HepG2 (cell line): ENCODE results near the gene SAMD14. TPM values are rescaled to one million over a fixed set of nuclear protein-coding genes. Genes with fewer than 3 reads are reported as not detected.

Experiments
- ATF4 ChIP-seq, 2 experiments: fragments of 450-650 bp in 1 of 2; sonication (generic) in 1 of 2; formaldehyde crosslinking; IDR thresholded peaks; 2 replicates each; pipeline versions ENCODE4 v1.5.0 to v1.8.0; 2020 to 2022; ENCODE audit warnings: mild to moderate bottlenecking in 1 of 2, missing genetic modification reagents in 1 of 2
- DDIT3 ChIP-seq: sonication (generic); formaldehyde crosslinking; IDR thresholded peaks from 2 replicates; pipeline ENCODE4 v1.4.0; 2020; ENCODE audit warnings: mild to moderate bottlenecking, missing genetic modification reagents
- EZH2 ChIP-seq: conservative IDR thresholded peaks from 2 replicates; pipeline ENCODE4 v1.6.1; 2012; ENCODE audit warnings: mild to moderate bottlenecking, low read depth, low read length, moderate library complexity
- GMEB2 ChIP-seq: IDR thresholded peaks from 2 replicates; pipeline ENCODE4 v1.6.1; 2016; ENCODE audit warnings: missing biosample characterization, missing genetic modification reagents, low read depth
- HCFC1 ChIP-seq: fragments of 150-350 bp; IDR thresholded peaks from 2 replicates; pipeline ENCODE4 v1.6.1; 2014; ENCODE audit warnings: low read depth, low read length
- HDAC6 ChIP-seq: fragments of 200-600 bp; sonication (generic); IDR thresholded peaks from 2 replicates; pipeline ENCODE4 v1.7.0; 2017; ENCODE audit warnings: mild to moderate bottlenecking, antibody characterized with exemption, low read length, low read depth
- HOMEZ ChIP-seq: IDR thresholded peaks from 2 replicates; pipeline ENCODE4 v1.6.1; 2016; ENCODE audit warnings: low read depth
- LRRFIP1 ChIP-seq: sonication (generic); formaldehyde crosslinking; conservative IDR thresholded peaks from 2 replicates; pipeline ENCODE4 v1.4.0; 2020; ENCODE audit warnings: missing genetic modification reagents
- MBD4 ChIP-seq: IDR thresholded peaks from 2 replicates; pipeline ENCODE4 v1.6.1; 2012; ENCODE audit warnings: low read length, inconsistent platforms, borderline replicate concordance
- MED8 ChIP-seq: sonication (generic); formaldehyde crosslinking; IDR thresholded peaks from 2 replicates; pipeline ENCODE4 v1.8.1; 2023; ENCODE audit warnings: mild to moderate bottlenecking, missing genetic modification reagents; ENCODE audit not compliant: insufficient replicate concordance
- RFXAP ChIP-seq: sonication (generic); formaldehyde crosslinking; IDR thresholded peaks from 2 replicates; pipeline ENCODE4 v1.4.0; 2020; ENCODE audit warnings: missing genetic modification reagents, borderline replicate concordance
- STAT6 ChIP-seq: sonication (generic); formaldehyde crosslinking; IDR thresholded peaks from 2 replicates; pipeline ENCODE4 v1.4.0; 2020; ENCODE audit warnings: missing genetic modification reagents, mild to moderate bottlenecking, borderline replicate concordance
- TAF1 ChIP-seq: sonication (generic); formaldehyde crosslinking; IDR thresholded peaks from 2 replicates; pipeline ENCODE4 v1.4.0; 2020; ENCODE audit warnings: missing genetic modification reagents
- ZC3H13 ChIP-seq: sonication (generic); formaldehyde crosslinking; IDR thresholded peaks from 2 replicates; pipeline ENCODE4 v1.8.1; 2023; ENCODE audit warnings: mild to moderate bottlenecking, missing genetic modification reagents, moderate library complexity
- ZFP36L2 ChIP-seq: sonication (generic); formaldehyde crosslinking; IDR thresholded peaks from 2 replicates; pipeline ENCODE4 v1.4.0; 2020; ENCODE audit warnings: missing genetic modification reagents
- ZFY ChIP-seq: sonication (generic); formaldehyde crosslinking; IDR thresholded peaks from 2 replicates; pipeline ENCODE4 v1.4.0; 2020; ENCODE audit warnings: missing genetic modification reagents
- ZNF143 ChIP-seq: sonication (generic); formaldehyde crosslinking; IDR thresholded peaks from 2 replicates; pipeline ENCODE4 v1.4.0; 2020; ENCODE audit warnings: missing genetic modification reagents
- ZNF460 ChIP-seq: sonication (generic); formaldehyde crosslinking; IDR thresholded peaks from 2 replicates; pipeline ENCODE4 v1.5.1; 2020; ENCODE audit warnings: missing genetic modification reagents, mild to moderate bottlenecking, borderline replicate concordance
- ZNF652 ChIP-seq: IDR thresholded peaks from 2 replicates; pipeline ENCODE4 v1.6.1; 2016; ENCODE audit warnings: low read depth, borderline replicate concordance
- ZNF746 ChIP-seq: sonication (generic); formaldehyde crosslinking; IDR thresholded peaks from 2 replicates; pipeline ENCODE4 v1.8.0; 2022; ENCODE audit warnings: mild to moderate bottlenecking, missing genetic modification reagents
- ZNF850 ChIP-seq: sonication (generic); formaldehyde crosslinking; conservative IDR thresholded peaks from 2 replicates; pipeline ENCODE4 v1.9.0; 2021; ENCODE audit warnings: mild to moderate bottlenecking, missing genetic modification reagents
- ZSCAN21 ChIP-seq: sonication (generic); formaldehyde crosslinking; IDR thresholded peaks from 2 replicates; pipeline ENCODE4 v1.8.0; 2022; ENCODE audit warnings: mild to moderate bottlenecking, missing genetic modification reagents, moderate library complexity, borderline replicate concordance
- polyA plus RNA-seq, 8 experiments: library from polyadenylated mRNA; depleted of rRNA in 3 of 8; stranded (reverse) in 7 of 8; unstranded in 1 of 8; fragments of >200 nt; fragmentation: Illumina TruSeq in 4 of 8; extraction: Trizol in 4 of 8; gene quantifications; 2 replicates each; pipeline versions ENCODE4 v1.2.1 to v1.2.3, GENCODE V29; 2011 to 2016; ENCODE audit warnings: low read depth in 4 of 8, missing spikeins in 1 of 8, mixed read lengths in 1 of 8; ENCODE audit not compliant: insufficient read depth in 1 of 8
- total RNA-seq, 5 experiments: library from RNA; depleted of rRNA; stranded (reverse); fragments of >200 nt; fragmentation: Illumina TruSeq; extraction: Trizol; gene quantifications; 2 replicates each; pipeline ENCODE4 v1.2.3, GENCODE V29; 2016; ENCODE audit warnings: low read depth in 1 of 5

Gene SAMD14
- total and polyA plus RNA-seq, 2 of the 13 experiments (the other 11 are each of a cell fraction or from before 2014, with no cell fraction given) = 0.07 to 0.22 TPM

- TF ChIP-seq ZFY (CRISPR knock-in tag) (no peak), ZNF460 (CRISPR knock-in tag) (no peak), MBD4 (no peak), RFXAP (CRISPR knock-in tag) (no peak), HDAC6 (no peak), TAF1 (CRISPR knock-in tag) (no peak), ZNF746 (CRISPR knock-in tag) (no peak), MED8 (CRISPR knock-in tag) (no peak), ZSCAN21 (CRISPR knock-in tag) (no peak), ZNF652 (CRISPR knock-in tag) (peak; percentile 82; the same call in 1 of the 2 replicates), ZFP36L2 (CRISPR knock-in tag) (no peak), GMEB2 (CRISPR knock-in tag) (no peak), EZH2 (no peak), HCFC1 (no peak), DDIT3 (CRISPR knock-in tag) (no peak), ZNF143 (CRISPR knock-in tag) (no peak), LRRFIP1 (CRISPR knock-in tag) (no peak), ATF4 (CRISPR knock-in tag; IDR thresholded peaks at IDR 0.05) (no peak), HOMEZ (CRISPR knock-in tag) (peak; percentile 60; the same call in 1 of the 2 replicates), STAT6 (CRISPR knock-in tag) (no peak), ZNF850 (CRISPR knock-in tag) (no peak), ZC3H13 (CRISPR knock-in tag) (no peak)
These were observed 35.7 kb downstream of the SAMD14 start (continued) for GRCh38 chr17:50094243-50094752.
